HepG2 (cell line): ENCODE data around the gene CDK17. TPM values are rescaled to one million over a fixed set of nuclear protein-coding genes. Genes with fewer than 3 reads are reported as not detected.

Experiments
- CEBPG ChIP-seq: IDR thresholded peaks from 2 replicates; pipeline ENCODE4 v1.6.1; 2016
- ELF1 ChIP-seq: sonication (generic); formaldehyde crosslinking; IDR thresholded peaks from 2 replicates; pipeline ENCODE4 v1.4.0; 2020; ENCODE audit warnings: missing genetic modification reagents
- GLI4 ChIP-seq: sonication (generic); formaldehyde crosslinking; IDR thresholded peaks from 2 replicates; pipeline ENCODE4 v1.5.1; 2020; ENCODE audit warnings: missing genetic modification reagents, mild to moderate bottlenecking, moderate library complexity, borderline replicate concordance
- IRX3 ChIP-seq: sonication (generic); formaldehyde crosslinking; IDR thresholded peaks from 2 replicates; pipeline ENCODE4 v1.8.1; 2023; ENCODE audit warnings: mild to moderate bottlenecking, low read depth, missing genetic modification reagents, borderline replicate concordance
- JUNB ChIP-seq: sonication (generic); formaldehyde crosslinking; IDR thresholded peaks from 2 replicates; pipeline ENCODE4 v1.8.0; 2022; ENCODE audit warnings: missing genetic modification reagents, mild to moderate bottlenecking, borderline replicate concordance
- MEIS1 ChIP-seq: sonication (generic); formaldehyde crosslinking; IDR thresholded peaks from 2 replicates; pipeline ENCODE4 v1.9.0; 2021; ENCODE audit warnings: mild to moderate bottlenecking, missing genetic modification reagents, moderate library complexity, borderline replicate concordance
- MXD4 ChIP-seq: IDR thresholded peaks from 2 replicates; pipeline ENCODE4 v1.6.1; 2016; ENCODE audit warnings: mild to moderate bottlenecking, missing biosample characterization, missing genetic modification reagents
- NFRKB ChIP-seq: fragments of 450-650 bp; IDR thresholded peaks from 2 replicates; pipeline ENCODE4 v1.6.1; 2017
- NR3C1 ChIP-seq: sonication (generic); formaldehyde crosslinking; IDR thresholded peaks from 2 replicates; pipeline ENCODE4 v1.4.0; 2020; ENCODE audit warnings: missing genetic modification reagents
- RFX5 ChIP-seq: IDR thresholded peaks from 2 replicates; pipeline ENCODE4 v1.6.1; 2011; ENCODE audit warnings: low read depth, low read length, improper control_type of control experiment
- SAP130 ChIP-seq: IDR thresholded peaks from 2 replicates; pipeline ENCODE4 v1.6.1; 2016; ENCODE audit warnings: low read depth
- SIN3A ChIP-seq: IDR thresholded peaks from 2 replicates; pipeline ENCODE4 v1.6.1; 2011; ENCODE audit warnings: low read depth, mild to moderate bottlenecking, control low read depth, low read length, borderline replicate concordance
- SOX13 ChIP-seq, 3 experiments: fragments of 450-650 bp in 1 of 3; sonication (generic) in 1 of 3; formaldehyde crosslinking in 1 of 3; IDR thresholded peaks in 2 of 3; conservative IDR thresholded peaks in 1 of 3; 2 replicates each; pipeline versions ENCODE4 v1.5.0 to v1.6.1; 2016 to 2020; ENCODE audit warnings: antibody characterized with exemption in 1 of 3, mild to moderate bottlenecking in 1 of 3, missing compliant biosample characterization in 1 of 3, missing genetic modification reagents in 1 of 3, moderate library complexity in 1 of 3
- TARDBP ChIP-seq: sonication (generic); formaldehyde crosslinking; IDR thresholded peaks from 2 replicates; pipeline ENCODE4 v1.8.0; 2022; ENCODE audit warnings: mild to moderate bottlenecking, missing genetic modification reagents
- U2AF1 ChIP-seq: fragments of 200-400 bp; formaldehyde crosslinking; optimal IDR thresholded peaks from 2 replicates; pipeline ENCODE3; 2017; ENCODE audit warnings: mild to moderate bottlenecking, low read depth, low read length
- ZNF501 ChIP-seq: sonication (generic); formaldehyde crosslinking; IDR thresholded peaks from 2 replicates; pipeline ENCODE4 v1.5.1; 2020; ENCODE audit warnings: mild to moderate bottlenecking, moderate library complexity, missing genetic modification reagents
- ZNF556 ChIP-seq: sonication (generic); formaldehyde crosslinking; IDR thresholded peaks from 2 replicates; pipeline ENCODE4 v1.4.0; 2020; ENCODE audit warnings: mild to moderate bottlenecking, missing genetic modification reagents, borderline replicate concordance
- ZNF709 ChIP-seq: sonication (generic); formaldehyde crosslinking; IDR thresholded peaks from 2 replicates; pipeline ENCODE4 v1.5.0; 2020; ENCODE audit warnings: mild to moderate bottlenecking, missing genetic modification reagents
- ZNF724P ChIP-seq: sonication (generic); formaldehyde crosslinking; IDR thresholded peaks from 2 replicates; pipeline ENCODE4 v1.8.0; 2022; ENCODE audit warnings: missing genetic modification reagents, borderline replicate concordance
- polyA plus RNA-seq, 8 experiments: library from polyadenylated mRNA; depleted of rRNA in 3 of 8; stranded (reverse) in 7 of 8; unstranded in 1 of 8; fragments of >200 nt; fragmentation: Illumina TruSeq in 4 of 8; extraction: Trizol in 4 of 8; gene quantifications; 2 replicates each; pipeline versions ENCODE4 v1.2.1 to v1.2.3, GENCODE V29; 2011 to 2016; ENCODE audit warnings: low read depth in 4 of 8, missing spikeins in 1 of 8, mixed read lengths in 1 of 8; ENCODE audit not compliant: insufficient read depth in 1 of 8
- total RNA-seq, 5 experiments: library from RNA; depleted of rRNA; stranded (reverse); fragments of >200 nt; fragmentation: Illumina TruSeq; extraction: Trizol; gene quantifications; 2 replicates each; pipeline ENCODE4 v1.2.3, GENCODE V29; 2016; ENCODE audit warnings: low read depth in 1 of 5
- TF ChIP-seq, protein P1 (sequence below): sonication (generic); formaldehyde crosslinking; IDR thresholded peaks from 2 replicates; pipeline ENCODE4 v1.5.0; 2020; ENCODE audit warnings: missing genetic modification reagents, mild to moderate bottlenecking, borderline replicate concordance
- TF ChIP-seq, protein P2 (sequence below): sonication (generic); formaldehyde crosslinking; IDR thresholded peaks from 2 replicates; pipeline ENCODE4 v1.4.0; 2020; ENCODE audit warnings: missing genetic modification reagents
- TF ChIP-seq, protein P3 (sequence below): sonication (generic); formaldehyde crosslinking; IDR thresholded peaks from 2 replicates; pipeline ENCODE4 v1.5.0; 2020; ENCODE audit warnings: missing genetic modification reagents
- TF ChIP-seq, protein P4 (sequence below): sonication (generic); formaldehyde crosslinking; IDR thresholded peaks from 2 replicates; pipeline ENCODE4 v1.4.0; 2020; ENCODE audit warnings: low read depth, mild to moderate bottlenecking, missing genetic modification reagents
- TF ChIP-seq, protein P5 (sequence below): IDR thresholded peaks from 2 replicates; pipeline ENCODE4 v1.6.1; 2012; ENCODE audit warnings: inconsistent platforms

Gene CDK17
- total and polyA plus RNA-seq, 2 of the 13 experiments (the other 11 are each of a cell fraction or from before 2014, with no cell fraction given) = 9.9 to 22.3 TPM

DNA sequence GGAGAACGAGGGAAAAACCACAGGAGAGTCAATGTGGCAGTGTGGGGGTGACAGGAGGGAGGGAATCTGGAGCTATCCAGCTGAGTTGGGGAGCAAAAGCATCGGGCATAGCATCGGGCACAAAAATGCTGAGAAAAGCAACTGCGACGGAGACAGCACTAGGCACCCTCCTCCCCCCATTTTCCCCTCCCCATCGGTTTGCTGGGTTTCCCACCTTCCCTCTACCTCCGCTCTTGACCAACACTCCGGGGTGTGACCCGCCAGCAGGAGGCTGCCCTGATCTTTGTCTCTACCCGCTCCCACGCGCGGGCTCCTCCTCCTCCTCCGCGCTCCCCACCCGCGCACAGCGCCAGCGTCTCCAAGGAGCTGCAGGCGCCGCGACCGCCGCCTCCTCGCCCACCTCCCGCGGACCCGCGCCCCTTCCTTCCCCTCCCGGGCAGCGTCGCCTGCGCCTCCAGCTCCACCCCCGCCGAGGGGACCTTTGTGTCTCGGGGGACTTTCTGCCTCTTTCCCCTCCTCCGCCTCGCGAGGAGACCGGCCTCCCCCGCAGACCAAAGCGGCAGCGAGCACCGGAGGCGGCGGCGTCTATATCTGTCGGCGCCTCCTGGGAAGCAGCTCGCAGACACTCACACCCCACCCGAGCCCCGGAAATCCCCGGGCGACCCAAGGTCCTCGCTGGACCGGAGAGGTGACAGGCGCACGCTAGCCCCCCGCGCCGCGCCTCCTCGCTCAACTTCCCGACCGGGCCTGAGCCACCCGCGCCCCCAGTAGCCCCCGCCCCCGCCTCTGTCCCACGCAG is 920 bp downstream of the CDK17 start (continued):
- TF ChIP-seq, protein P1, sequence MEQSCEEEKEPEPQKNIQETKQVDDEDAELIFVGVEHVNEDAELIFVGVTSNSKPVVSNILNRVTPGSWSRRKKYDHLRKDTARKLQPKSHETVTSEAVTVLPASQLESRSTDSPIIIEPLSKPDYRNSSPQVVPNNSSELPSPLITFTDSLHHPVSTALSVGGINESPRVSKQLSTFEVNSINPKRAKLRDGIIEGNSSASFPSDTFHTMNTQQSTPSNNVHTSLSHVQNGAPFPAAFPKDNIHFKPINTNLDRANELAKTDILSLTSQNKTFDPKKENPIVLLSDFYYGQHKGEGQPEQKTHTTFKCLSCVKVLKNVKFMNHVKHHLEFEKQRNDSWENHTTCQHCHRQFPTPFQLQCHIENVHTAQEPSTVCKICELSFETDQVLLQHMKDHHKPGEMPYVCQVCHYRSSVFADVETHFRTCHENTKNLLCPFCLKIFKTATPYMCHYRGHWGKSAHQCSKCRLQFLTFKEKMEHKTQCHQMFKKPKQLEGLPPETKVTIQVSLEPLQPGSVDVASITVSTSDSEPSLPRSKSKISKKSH (CRISPR knock-in tag) = 0 out of 2 replicates have a peak, but pooled peaks have one; percentile 34
- TF ChIP-seq MEIS1 (CRISPR knock-in tag) (peak; percentile 42; the same call in 1 of the 2 replicates), RFX5 (no peak), CEBPG (no peak), GLI4 (CRISPR knock-in tag) (no peak), ZNF501 (CRISPR knock-in tag) (no peak), TARDBP (CRISPR knock-in tag) (peak; percentile 30; the same call in 1 of the 2 replicates), MXD4 (0 out of 2 replicates have a peak, but pooled peaks have one; percentile 28), IRX3 (no peak), SIN3A (0 out of 2 replicates have a peak, but pooled peaks have one; percentile 0), NR3C1 (no peak), JUNB (no peak), SOX13 (IDR thresholded peaks at IDR 0.05) (no peak), SOX13 (CRISPR knock-in tag; conservative IDR thresholded peaks at IDR 0.05 in 1 of 2, IDR thresholded peaks at IDR 0.05 in 1 of 2) (no peak), ZNF709 (0 out of 2 replicates have a peak, but pooled peaks have one; percentile 21), NFRKB (no peak), U2AF1 (peak; percentile 19), ZNF556 (CRISPR knock-in tag) (0 out of 2 replicates have a peak, but pooled peaks have one; percentile 15), SAP130 (CRISPR knock-in tag) (peak; percentile 28; the same call in 1 of the 2 replicates), ELF1 (CRISPR knock-in tag) (no peak), ZNF724P (CRISPR knock-in tag) (peak; percentile 37; the same call in 1 of the 2 replicates)
- TF ChIP-seq, protein P2, sequence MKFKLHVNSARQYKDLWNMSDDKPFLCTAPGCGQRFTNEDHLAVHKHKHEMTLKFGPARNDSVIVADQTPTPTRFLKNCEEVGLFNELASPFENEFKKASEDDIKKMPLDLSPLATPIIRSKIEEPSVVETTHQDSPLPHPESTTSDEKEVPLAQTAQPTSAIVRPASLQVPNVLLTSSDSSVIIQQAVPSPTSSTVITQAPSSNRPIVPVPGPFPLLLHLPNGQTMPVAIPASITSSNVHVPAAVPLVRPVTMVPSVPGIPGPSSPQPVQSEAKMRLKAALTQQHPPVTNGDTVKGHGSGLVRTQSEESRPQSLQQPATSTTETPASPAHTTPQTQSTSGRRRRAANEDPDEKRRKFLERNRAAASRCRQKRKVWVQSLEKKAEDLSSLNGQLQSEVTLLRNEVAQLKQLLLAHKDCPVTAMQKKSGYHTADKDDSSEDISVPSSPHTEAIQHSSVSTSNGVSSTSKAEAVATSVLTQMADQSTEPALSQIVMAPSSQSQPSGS (CRISPR knock-in tag) = peak; percentile 12; the same call in 1 of the 2 replicates
- TF ChIP-seq, protein P3, sequence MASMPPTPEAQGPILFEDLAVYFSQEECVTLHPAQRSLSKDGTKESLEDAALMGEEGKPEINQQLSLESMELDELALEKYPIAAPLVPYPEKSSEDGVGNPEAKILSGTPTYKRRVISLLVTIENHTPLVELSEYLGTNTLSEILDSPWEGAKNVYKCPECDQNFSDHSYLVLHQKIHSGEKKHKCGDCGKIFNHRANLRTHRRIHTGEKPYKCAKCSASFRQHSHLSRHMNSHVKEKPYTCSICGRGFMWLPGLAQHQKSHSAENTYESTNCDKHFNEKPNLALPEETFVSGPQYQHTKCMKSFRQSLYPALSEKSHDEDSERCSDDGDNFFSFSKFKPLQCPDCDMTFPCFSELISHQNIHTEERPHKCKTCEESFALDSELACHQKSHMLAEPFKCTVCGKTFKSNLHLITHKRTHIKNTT (CRISPR knock-in tag) = no peak
- TF ChIP-seq, protein P4, sequence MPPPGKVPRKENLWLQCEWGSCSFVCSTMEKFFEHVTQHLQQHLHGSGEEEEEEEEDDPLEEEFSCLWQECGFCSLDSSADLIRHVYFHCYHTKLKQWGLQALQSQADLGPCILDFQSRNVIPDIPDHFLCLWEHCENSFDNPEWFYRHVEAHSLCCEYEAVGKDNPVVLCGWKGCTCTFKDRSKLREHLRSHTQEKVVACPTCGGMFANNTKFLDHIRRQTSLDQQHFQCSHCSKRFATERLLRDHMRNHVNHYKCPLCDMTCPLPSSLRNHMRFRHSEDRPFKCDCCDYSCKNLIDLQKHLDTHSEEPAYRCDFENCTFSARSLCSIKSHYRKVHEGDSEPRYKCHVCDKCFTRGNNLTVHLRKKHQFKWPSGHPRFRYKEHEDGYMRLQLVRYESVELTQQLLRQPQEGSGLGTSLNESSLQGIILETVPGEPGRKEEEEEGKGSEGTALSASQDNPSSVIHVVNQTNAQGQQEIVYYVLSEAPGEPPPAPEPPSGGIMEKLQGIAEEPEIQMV (CRISPR knock-in tag) = peak; percentile 57; the same call in 1 of the 2 replicates
- TF ChIP-seq, protein P5, sequence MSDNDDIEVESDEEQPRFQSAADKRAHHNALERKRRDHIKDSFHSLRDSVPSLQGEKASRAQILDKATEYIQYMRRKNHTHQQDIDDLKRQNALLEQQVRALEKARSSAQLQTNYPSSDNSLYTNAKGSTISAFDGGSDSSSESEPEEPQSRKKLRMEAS = no peak
